AG09319 (cell line): ENCODE measurements around the gene TPD52L2.
"Not testable (repeated sequence)": the region's sequence is repeated elsewhere in the genome, so short reads cannot be mapped to it uniquely, and the experiment has no call there.

ENCODE experiments used
- DNase-seq: peaks from one replicate; pipeline ENCODE4 v3.0.0-alpha.2; 2010; ENCODE audit warnings: low read depth; ENCODE audit errors: extremely low read depth
- TF ChIP-seq, protein P1 (sequence below): IDR thresholded peaks from 2 replicates; pipeline ENCODE4 v1.5.1; 2011; ENCODE audit warnings: low read depth, mild to moderate bottlenecking, inconsistent platforms, low read length, moderate library complexity

TPD52L2 gene

DNA sequence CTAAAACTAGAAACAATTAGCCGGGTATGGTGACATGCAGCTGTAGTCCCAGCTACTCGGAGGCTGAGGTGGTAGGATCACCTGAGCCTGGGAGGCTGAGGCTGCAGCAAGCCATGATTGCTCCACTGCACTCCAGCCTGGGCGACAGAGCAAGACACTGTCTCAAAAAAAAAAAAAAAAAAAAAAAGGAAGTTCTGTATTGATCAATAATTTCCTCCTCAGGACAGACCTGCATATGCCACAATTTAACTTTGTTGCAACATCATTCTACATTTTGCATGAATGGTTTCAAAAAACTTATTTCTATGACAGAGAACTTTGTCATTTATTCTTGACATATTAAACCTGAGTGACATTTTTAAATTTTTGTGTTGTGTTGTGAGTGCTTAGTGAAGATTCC is 35.3 kb downstream of the TPD52L2 start:
- TF ChIP-seq, protein P1, sequence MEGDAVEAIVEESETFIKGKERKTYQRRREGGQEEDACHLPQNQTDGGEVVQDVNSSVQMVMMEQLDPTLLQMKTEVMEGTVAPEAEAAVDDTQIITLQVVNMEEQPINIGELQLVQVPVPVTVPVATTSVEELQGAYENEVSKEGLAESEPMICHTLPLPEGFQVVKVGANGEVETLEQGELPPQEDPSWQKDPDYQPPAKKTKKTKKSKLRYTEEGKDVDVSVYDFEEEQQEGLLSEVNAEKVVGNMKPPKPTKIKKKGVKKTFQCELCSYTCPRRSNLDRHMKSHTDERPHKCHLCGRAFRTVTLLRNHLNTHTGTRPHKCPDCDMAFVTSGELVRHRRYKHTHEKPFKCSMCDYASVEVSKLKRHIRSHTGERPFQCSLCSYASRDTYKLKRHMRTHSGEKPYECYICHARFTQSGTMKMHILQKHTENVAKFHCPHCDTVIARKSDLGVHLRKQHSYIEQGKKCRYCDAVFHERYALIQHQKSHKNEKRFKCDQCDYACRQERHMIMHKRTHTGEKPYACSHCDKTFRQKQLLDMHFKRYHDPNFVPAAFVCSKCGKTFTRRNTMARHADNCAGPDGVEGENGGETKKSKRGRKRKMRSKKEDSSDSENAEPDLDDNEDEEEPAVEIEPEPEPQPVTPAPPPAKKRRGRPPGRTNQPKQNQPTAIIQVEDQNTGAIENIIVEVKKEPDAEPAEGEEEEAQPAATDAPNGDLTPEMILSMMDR, result no peak
- DNase-seq, result no peak

DNA sequence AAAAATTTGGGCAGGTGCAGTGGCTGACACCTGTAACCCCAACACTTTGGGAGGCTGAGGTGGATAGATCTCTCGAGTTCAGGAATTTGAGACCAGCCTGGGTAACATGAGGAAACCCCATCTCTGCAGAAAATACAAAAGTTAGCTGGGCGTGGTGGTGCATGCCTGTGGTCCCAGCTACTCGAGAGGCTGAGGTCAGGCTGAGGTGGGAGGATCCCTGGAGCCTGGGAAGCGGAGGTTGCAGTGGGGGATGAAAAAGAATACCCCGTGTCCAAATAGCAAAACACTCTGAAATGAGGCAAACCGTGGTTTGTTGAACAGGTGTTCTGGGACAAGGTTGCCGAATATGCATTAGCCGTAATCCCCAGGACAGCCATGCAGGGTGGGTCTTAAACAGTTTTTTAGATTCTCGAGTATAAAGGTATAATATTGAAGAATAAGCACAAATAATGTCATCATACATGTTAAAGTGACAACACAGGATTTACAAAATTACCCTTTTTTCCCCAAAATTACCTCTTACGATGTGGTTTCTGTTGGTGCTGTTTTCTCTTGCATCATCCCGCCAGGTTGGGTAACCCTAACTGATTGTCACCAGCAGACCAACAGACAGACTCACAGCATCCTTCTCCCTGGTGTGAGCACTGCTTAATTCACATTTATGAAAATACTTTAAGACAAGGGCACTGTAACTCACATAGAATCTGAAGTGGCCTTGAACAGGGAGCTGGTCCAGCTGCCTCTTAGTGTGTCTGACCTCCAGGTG is 38.9 kb downstream of the TPD52L2 start:
- TF ChIP-seq, protein P1, result no peak
- DNase-seq, result no peak

- TF ChIP-seq, protein P1, result no peak
- DNase-seq, result no peak
These were observed 43.1 kb downstream of the TPD52L2 start for GRCh38 chr20:63908008-63908682.

DNA sequence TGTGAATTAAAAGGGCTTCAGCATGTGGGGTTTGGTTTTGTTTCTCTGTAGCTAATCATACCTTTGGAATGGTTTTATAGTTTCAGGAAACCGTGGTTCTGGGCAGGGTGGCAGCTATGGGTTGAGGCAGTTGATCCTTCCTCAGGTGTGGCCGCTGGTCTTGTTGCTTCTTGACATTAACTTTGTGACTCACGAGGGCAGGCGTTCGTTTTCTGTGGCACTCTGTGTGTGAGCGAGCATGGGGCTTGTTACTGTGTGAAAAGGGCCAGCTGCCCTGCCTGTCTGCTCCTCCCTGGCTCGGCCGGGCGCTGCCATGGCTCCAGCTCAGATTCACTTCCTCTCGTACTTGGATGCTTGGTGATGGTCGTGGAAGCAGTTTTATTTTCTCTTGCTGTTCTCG is 46.1 kb downstream of the TPD52L2 start:
- TF ChIP-seq, protein P1, result no peak
- DNase-seq, result no peak

DNA sequence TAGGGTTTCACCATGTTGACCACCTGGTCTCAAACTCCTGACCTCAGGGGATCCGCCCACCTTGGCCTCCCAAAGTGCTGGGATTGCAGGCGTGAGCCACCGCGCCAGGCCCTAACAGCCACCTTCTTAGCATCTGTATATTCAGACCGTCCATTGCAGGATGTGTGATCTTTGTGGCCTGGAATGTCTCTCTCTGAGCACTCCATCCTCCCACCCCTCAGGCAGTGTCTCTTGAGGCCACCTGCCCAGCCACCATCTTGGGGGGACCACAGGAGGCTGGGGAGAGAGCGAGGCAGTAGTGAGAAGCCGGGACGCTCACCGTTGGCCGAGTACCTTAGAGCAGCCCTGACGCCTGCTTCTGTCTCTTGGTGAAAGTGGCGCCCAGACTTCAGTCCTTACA is 48.7 kb downstream of the TPD52L2 start:
- DNase-seq, result no peak
- TF ChIP-seq, protein P1, result no peak

DNA sequence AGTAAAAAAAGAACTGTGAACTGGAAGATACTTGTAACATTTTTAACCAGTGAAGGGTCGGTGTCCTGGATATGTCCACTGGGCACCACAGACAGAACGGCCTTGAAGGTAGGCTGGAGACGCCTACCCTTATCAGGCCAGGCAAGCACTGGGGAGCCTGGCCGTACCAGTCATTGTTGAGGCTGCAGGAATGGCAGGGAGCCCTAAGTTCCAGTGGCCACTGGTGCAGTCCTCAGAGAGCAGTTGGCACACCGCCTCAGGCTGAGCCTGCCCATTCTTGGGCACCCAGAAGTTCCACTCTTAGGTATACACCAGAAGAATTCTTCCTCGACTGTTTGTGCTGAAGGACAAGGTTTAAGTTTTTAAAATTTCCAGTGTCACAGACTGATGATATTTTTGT is 50.4 kb downstream of the TPD52L2 start:
- TF ChIP-seq, protein P1, result no peak
- no peak for DNase-seq

GRCh38 chr20:63916371-63916939 is 51.4 kb downstream of the TPD52L2 start:
- DNase-seq, result not testable (repeated sequence)
